ENCODE measurements around the gene IDE. TPM values are rescaled to one million over a fixed set of nuclear protein-coding genes. Genes with fewer than 3 reads are reported as not detected.

The IDE gene
- total RNA-seq, 4 donors from 2014 or later, result 38.8 to 95.2 (median 46.7) TPM

GRCh38 chr10:92538231-92538958 is 35.5 kb downstream of the IDE start:
- Histone ChIP-seq H3K4me3 (replicated peaks in 1 of 3) (no peak overlapping the region), H3K27ac (peak overlapping the region; percentile 11 to 53 (median 25)), H3K36me3 (peaks cover 10 to 15% of the 10 kb centered on the region in 2 donors), H3K4me1 (peaks cover 14 to 17% of the 10 kb centered on the region in 2 donors), H3K9me3 (no peaks in the 10 kb centered on the region), H3K27me3 (no peaks in the 10 kb centered on the region)
- 49 to 52% methylated on average over 4 of the region's 4 CpGs for WGBS, 2 donors
- TF ChIP-seq, protein P1, sequence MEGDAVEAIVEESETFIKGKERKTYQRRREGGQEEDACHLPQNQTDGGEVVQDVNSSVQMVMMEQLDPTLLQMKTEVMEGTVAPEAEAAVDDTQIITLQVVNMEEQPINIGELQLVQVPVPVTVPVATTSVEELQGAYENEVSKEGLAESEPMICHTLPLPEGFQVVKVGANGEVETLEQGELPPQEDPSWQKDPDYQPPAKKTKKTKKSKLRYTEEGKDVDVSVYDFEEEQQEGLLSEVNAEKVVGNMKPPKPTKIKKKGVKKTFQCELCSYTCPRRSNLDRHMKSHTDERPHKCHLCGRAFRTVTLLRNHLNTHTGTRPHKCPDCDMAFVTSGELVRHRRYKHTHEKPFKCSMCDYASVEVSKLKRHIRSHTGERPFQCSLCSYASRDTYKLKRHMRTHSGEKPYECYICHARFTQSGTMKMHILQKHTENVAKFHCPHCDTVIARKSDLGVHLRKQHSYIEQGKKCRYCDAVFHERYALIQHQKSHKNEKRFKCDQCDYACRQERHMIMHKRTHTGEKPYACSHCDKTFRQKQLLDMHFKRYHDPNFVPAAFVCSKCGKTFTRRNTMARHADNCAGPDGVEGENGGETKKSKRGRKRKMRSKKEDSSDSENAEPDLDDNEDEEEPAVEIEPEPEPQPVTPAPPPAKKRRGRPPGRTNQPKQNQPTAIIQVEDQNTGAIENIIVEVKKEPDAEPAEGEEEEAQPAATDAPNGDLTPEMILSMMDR (IDR thresholded peaks at IDR 0.05), result no peak
- no peak for TF ChIP-seq POLR2A (IDR thresholded peaks at IDR 0.05)
- no peak for DNase-seq
- intact Hi-C loops (cut with DNase I), result no loop called here

- DNase-seq, result no peak
- TF ChIP-seq, protein P1 (IDR thresholded peaks at IDR 0.05), result no peak
- TF ChIP-seq POLR2A (IDR thresholded peaks at IDR 0.05), result no peak
- 90 to 94% methylated on average over 2 of the region's 2 CpGs for WGBS, 2 donors
- Histone ChIP-seq H3K4me3 (replicated peaks in 1 of 3) (no peak overlapping the region), H3K27me3 (no peaks in the 10 kb centered on the region), H3K27ac (no peak overlapping the region), H3K9me3 (no peaks in the 10 kb centered on the region), H3K36me3 (peaks cover 22 to 35% of the 10 kb centered on the region in 2 donors), H3K4me1 (no peaks in the 10 kb centered on the region)
- intact Hi-C loops (cut with DNase I), result no loop called here
These were observed 42.9 kb downstream of the IDE start for GRCh38 chr10:92530891-92531535.

- no peak overlapping the region for H3K27ac ChIP-seq
- WGBS, 2 donors, result 71 to 79% methylated on average over 1 of the region's 1 CpG
- no peak for TF ChIP-seq POLR2A (IDR thresholded peaks at IDR 0.05)
- TF ChIP-seq, protein P1 (IDR thresholded peaks at IDR 0.05), result no peak
- H3K4me1 ChIP-seq, result no peaks in the 10 kb centered on the region
- no peaks in the 10 kb centered on the region for H3K27me3 ChIP-seq
- intact Hi-C loops (cut with DNase I), result no loop called here
- H3K9me3 ChIP-seq, result no peaks in the 10 kb centered on the region
- H3K4me3 ChIP-seq (replicated peaks in 1 of 3), result no peak overlapping the region
- peaks cover 22 to 32% of the 10 kb centered on the region in 2 donors for H3K36me3 ChIP-seq
- DNase-seq, result no peak
These were observed 43.5 kb downstream of the IDE start for GRCh38 chr10:92530421-92530820.

- TF ChIP-seq, protein P1 (IDR thresholded peaks at IDR 0.05), result no peak
- TF ChIP-seq POLR2A (IDR thresholded peaks at IDR 0.05), result no peak
- 89 to 91% methylated on average over 11 of the region's 11 CpGs for whole genome bisulfite sequencing, 2 donors
- DNase-seq, result no peak
- Histone ChIP-seq H3K27ac (no peak overlapping the region), H3K4me1 (no peaks in the 10 kb centered on the region), H3K9me3 (no peaks in the 10 kb centered on the region), H3K4me3 (replicated peaks in 1 of 3) (no peak overlapping the region), H3K27me3 (no peaks in the 10 kb centered on the region), H3K36me3 (peaks cover 12 to 22% of the 10 kb centered on the region in 2 donors)
- intact Hi-C loops (cut with DNase I), result no loop called here
These were observed 46.2 kb downstream of the IDE start for GRCh38 chr10:92527716-92528115.

DNA sequence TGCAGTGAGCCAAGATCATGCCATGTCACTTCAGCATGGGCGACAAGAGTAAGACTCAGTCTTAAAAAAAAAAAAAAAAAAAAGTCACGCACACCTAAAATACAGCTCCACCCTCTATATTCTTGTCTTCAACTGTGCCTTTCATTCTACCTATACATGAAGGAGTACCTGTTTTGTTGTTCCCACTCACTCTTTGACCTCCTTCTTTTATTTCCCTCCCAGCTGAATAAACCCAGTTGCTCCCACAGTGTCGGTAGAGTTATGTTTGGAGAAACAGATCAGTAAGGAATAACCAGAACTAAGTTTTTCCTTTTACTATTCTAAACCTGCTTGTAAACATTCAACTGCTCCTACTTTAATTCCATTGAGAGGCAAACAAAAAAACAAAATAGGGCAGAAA is 50.3 kb downstream of the IDE start:
- peaks cover 0 to 2% of the 10 kb centered on the region in 2 donors for H3K36me3 ChIP-seq
- DNase-seq, result no peak
- H3K9me3 ChIP-seq, result no peaks in the 10 kb centered on the region
- no peaks in the 10 kb centered on the region for H3K4me1 ChIP-seq
- H3K27ac ChIP-seq, result no peak overlapping the region
- TF ChIP-seq, protein P1 (IDR thresholded peaks at IDR 0.05), result no peak
- TF ChIP-seq POLR2A (IDR thresholded peaks at IDR 0.05), result no peak
- H3K27me3 ChIP-seq, result no peaks in the 10 kb centered on the region
- intact Hi-C loops (cut with DNase I), result no loop called here
- H3K4me3 ChIP-seq (replicated peaks in 1 of 3), result no peak overlapping the region
- WGBS, 2 donors, result 96% methylated on average over 3 of the region's 3 CpGs
